HG02938 (cell line): Measurements from ENCODE around the gene HFE.
"Not testable (repeated sequence)": the region's sequence is repeated elsewhere in the genome, so short reads cannot be mapped to it uniquely, and the experiment has no call there.

ENCODE experiments used
- ATAC-seq: cut with Tn5 transposase; IDR thresholded peaks from one replicate; pipeline ENCODE4 v1.9.1; 2021; ENCODE audit warnings: mild to moderate bottlenecking, moderate library complexity; ENCODE audit not compliant: unreplicated experiment

The HFE gene

GRCh38 chr6:26105842-26106241, 18.6 kb downstream of the HFE start:
- ATAC-seq: no peak

- no peak for ATAC-seq
Measured at GRCh38 chr6:26107935-26108334, 20.7 kb downstream of the HFE start.

DNA sequence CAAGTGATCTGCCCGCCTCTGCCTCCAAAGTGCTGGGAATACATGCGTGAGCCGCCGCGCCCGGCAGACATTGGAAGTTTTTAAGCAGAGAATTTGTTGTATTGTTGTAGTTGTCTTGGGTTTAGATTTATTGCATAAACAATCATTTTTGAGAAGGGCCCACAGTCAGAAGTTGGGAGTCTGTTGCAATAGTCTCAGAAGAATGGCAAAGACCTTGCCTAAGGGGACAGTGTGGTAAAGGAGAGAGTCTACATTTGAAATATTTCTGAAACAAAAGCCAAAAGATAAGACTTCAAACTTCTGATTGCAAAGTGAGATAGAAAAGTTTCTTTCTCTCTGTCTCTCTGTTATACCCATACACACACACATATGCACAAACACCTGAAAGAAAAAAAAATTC, 22.5 kb downstream of the HFE start:
- ATAC-seq: no peak

- no peak for ATAC-seq
Measured at GRCh38 chr6:26113570-26113969, 26.3 kb downstream of the HFE start.

GRCh38 chr6:26115226-26115625, 28.0 kb downstream of the HFE start:
- ATAC-seq: no peak

- ATAC-seq: no peak
Measured at GRCh38 chr6:26116267-26116666, 29.0 kb downstream of the HFE start.

- no peak for ATAC-seq
Measured at GRCh38 chr6:26118999-26119398, 31.8 kb downstream of the HFE start.

DNA sequence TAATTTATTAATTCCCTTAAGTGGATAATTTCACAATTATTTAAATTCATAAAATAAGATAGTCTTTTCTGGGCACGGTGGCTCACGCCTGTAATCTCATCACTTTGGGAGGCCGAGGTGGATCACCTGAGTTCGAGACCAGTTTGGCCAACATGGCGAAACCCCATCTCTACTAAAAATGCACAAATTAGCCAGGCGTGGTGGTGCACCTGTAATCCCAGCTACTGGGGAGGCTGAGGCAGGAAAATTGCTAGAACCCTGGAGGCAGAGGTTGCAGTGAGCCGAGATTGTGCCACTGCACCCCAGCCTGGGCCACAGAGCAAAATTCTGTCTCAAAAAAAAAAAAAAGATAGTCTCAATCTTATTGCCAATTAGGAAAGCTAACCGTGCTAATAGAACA, 32.9 kb downstream of the HFE start:
- not testable (repeated sequence) for ATAC-seq

DNA sequence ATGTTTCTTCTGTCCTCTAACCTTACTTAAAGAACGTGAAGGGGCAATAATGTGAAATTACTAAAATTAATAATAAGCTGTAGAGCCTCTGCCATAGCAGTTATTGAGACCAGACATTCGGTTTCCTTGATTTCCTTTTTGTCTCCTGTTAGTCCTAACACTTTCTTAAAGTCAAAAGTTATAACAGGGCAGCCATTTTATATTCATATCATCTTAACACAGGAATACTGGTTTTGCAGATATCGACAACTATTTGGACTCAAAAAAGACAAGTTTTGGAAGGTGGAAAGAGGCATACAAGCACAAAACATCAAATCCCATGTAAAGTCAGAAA, 33.5 kb downstream of the HFE start:
- ATAC-seq: no peak

DNA sequence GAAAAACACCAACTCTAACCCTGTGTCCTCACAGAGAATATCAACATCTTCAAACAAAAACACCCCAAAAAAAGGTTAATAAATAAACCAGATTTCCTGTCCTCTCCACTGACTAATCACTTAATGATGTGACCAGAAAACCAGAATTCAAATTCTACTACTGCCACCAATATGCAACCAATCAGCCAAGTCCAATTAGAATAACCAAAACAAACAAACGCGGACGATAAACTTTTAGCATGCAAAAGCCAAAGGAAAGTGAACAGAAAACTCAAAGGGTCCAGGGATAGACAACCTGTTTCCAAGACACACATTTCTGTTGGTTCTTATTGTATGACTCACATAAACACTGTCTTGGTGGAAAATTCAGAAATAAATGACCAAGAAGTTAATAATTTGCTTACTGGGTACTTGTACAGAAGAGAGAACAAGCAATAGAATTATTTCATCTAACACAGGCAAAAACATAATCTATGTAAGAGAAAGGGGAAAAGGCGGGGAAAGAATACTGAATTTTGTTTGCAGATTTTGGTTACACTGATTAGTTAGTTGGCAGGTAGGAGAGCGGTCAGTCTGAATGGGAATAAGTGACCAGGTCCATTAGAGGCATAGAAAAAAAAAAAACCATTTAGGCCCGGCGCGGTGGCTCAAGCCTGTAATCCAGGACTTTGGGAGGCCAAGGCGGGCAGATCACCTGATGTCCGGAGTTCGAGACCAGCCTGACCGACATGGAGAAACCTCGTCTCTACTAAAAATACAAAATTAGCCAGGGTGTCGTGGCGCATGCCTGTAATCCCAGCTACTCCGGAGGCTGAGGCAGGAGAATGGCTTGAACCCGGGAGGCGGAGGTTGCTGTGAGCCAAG, 34.1 kb downstream of the HFE start:
- ATAC-seq: no peak

GRCh38 chr6:26122005-26122388, 34.8 kb downstream of the HFE start:
- no peak for ATAC-seq

GRCh38 chr6:26122402-26122792, 35.2 kb downstream of the HFE start:
- no peak for ATAC-seq

GRCh38 chr6:26122793-26123674, 35.8 kb downstream of the HFE start:
- ATAC-seq: peak; percentile 47

- no peak for ATAC-seq
Measured at GRCh38 chr6:26123675-26123946, 36.4 kb downstream of the HFE start.

GRCh38 chr6:26123947-26124780, 36.9 kb downstream of the HFE start:
- peak; percentile 73 for ATAC-seq

DNA sequence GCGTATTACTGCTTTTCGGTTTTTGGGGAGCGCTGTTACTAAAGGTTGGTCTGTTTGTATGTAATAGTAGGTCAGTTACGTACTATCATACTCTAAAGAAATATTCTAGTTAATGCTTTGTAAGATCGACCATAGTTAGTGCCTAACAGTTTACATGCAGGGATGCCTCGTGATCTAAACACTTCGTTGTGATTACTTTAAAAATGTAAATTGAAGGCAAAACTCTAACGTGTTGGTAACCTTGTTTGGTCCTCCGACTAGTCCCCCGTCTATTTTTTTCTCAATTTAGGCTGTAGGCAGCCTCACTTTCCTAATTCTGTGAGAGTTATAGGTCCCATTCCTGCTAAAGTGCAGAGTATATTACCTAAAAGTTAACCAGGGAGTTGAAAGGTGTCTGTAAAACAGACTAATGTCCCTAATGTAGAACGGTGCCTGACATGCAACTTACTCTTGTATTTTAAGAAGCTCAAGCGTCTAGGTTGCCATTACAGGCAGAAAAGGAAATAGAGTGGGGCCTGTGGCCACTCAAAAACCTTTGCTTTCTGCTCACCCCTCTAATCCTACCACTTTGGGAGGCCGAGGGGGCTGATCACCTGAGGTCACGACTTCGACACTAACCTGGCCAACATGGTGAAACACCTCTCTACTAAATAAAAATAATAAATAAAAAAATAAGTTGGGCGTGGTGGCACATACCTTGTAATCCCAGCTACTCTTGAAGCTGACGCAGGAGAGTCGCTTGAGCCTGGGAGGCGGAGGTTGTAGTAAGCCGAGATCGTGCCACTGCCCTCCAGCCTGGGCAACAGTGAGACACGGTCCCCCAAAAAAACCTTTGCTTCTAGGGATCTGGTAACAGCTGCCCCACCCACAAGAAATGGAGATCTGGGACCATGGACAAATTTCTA, 37.8 kb downstream of the HFE start:
- no peak for ATAC-seq

- ATAC-seq: no peak
Measured at GRCh38 chr6:26126394-26127235, 39.4 kb downstream of the HFE start.

DNA sequence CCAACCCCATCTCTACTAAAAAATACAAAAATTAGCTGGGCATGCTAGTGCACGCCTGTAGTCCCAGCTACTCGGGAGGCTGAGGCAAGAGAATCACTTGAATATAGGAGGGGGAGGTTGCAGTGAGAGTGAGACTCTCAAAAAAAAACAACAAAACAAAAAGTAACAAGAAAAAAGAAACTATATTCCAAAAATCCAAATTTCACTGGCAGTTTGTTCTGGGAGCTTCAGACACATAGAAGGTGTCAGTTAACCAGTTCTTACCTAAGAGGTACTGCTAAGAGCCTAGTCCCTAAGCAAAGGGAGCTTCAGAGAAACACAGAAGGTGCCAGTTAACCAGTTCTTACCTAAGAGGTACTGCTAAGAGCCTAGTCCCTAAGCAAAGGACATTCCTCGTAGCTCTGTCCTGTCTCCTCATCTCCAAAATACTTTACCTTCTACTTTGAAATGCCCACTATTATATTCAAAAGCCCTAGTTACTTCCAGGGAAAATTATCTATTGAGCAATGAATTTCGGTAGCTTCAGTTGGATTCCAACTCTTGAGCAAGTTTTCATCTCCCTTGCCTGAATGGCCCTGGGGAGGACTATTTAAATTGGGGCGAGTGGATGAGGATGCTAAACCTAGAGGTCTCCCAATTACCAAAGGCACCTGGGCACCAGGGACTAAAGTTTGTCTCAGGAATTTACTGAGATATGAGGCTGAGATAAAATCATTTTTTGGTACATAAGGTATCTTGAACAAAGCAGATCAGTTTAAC, 41.0 kb downstream of the HFE start:
- no peak for ATAC-seq

- no peak for ATAC-seq
Measured at GRCh38 chr6:26129656-26130055, 42.4 kb downstream of the HFE start.
